OCI-LY1 (cell line): ENCODE measurements around the gene NDC80.

ENCODE experiments used
- CTCF ChIP-seq: fragments of 200-600 bp; sonication (generic), shearing (Covaris generic); IDR thresholded peaks from 2 replicates; pipeline ENCODE4 v1.5.1; 2017; ENCODE audit warnings: mild to moderate bottlenecking, antibody characterized with exemption, low read length, moderate library complexity, mixed read lengths
- EZH2 ChIP-seq: fragments of 200-600 bp; sonication (generic), shearing (Covaris generic); IDR thresholded peaks from 2 replicates; pipeline ENCODE4 v1.8.0; 2017; ENCODE audit warnings: borderline replicate concordance, mixed run types, mild to moderate bottlenecking, antibody characterized with exemption, low read length, moderate library complexity, mixed read lengths

- TF ChIP-seq CTCF = no peak
- TF ChIP-seq EZH2 = no peak
Measured at GRCh38 chr18:2568129-2568528, 3.2 kb upstream of the NDC80 start.
